Thyroid gland (tissue), 4 donors: ENCODE measurements around the gene CCR1. TPM values are rescaled to one million over a fixed set of nuclear protein-coding genes. Genes with fewer than 3 reads are reported as not detected.

Experiments
- DNase-seq, 2 donors: peaks; one replicate each; pipeline ENCODE4 v3.0.0-alpha.2; 2019
- H3K27ac ChIP-seq, 3 donors: fragments of 200-600 bp; sonication (generic); 1 replicate in 2 of 3; 2 replicates in 1 of 3; pipeline ENCODE4 v1.5.1; 2016 to 2019; ENCODE audit warnings: mild to moderate bottlenecking in 1 of 3, moderate library complexity in 1 of 3
- H3K27me3 ChIP-seq: fragments of 200-600 bp; sonication (generic); one replicate; pipeline ENCODE4 v1.5.1; 2019
- H3K36me3 ChIP-seq, 2 donors: fragments of 200-600 bp; sonication (generic); one replicate each; pipeline ENCODE4 v1.5.1; 2016 to 2019
- H3K4me1 ChIP-seq, 2 donors: fragments of 200-600 bp; sonication (generic); one replicate each; pipeline ENCODE4 v1.5.1; 2017 to 2019
- H3K4me3 ChIP-seq, 3 donors: fragments of 200-600 bp; sonication (generic); replicated peaks in 1 of 3; 1 replicate in 2 of 3; 2 replicates in 1 of 3; pipeline ENCODE4 v1.5.1; 2016; ENCODE audit warnings: mild to moderate bottlenecking in 1 of 3
- H3K9me3 ChIP-seq: fragments of 200-600 bp; sonication (generic); one replicate; pipeline ENCODE4 v1.5.1; 2017
- CTCF ChIP-seq, 6 experiments: fragments of 200-600 bp in 3 of 6; fragments of 450-650 bp in 3 of 6; sonication (generic) in 3 of 6; IDR thresholded peaks; one replicate each; pipeline ENCODE4 v1.5.1; 2016 to 2019; ENCODE audit warnings: antibody characterized with exemption in 6 of 6, mild to moderate bottlenecking in 2 of 6, inconsistent platforms in 1 of 6, moderate library complexity in 1 of 6
- POLR2A ChIP-seq, 2 donors: fragments of 450-650 bp; IDR thresholded peaks; one replicate each; pipeline ENCODE4 v1.6.1; 2017; ENCODE audit warnings: antibody characterized with exemption in 2 of 2, mild to moderate bottlenecking in 2 of 2, moderate library complexity in 1 of 2
- WGBS, 2 donors: methylation state at CpG; one replicate each; pipeline ENCODE4 v1.1.5; 2017; 5-methylcytosine and 5-hydroxymethylcytosine counted together
- intact Hi-C: fragments of 100-400 bp; cut with DNase I; formaldehyde crosslinking; loops from one replicate; pipeline ENCODE4 v1.15.1; 2023
- total RNA-seq, 4 donors: library from RNA; depleted of rRNA; stranded (reverse); fragments of >200 nt; gene quantifications; one replicate each; pipeline ENCODE4 v1.2.3, GENCODE V29; 2016

The CCR1 gene
- total RNA-seq, 4 donors from 2014 or later: 0.98 to 3.4 (median 2.3) TPM

GRCh38 chr3:46154311-46154710 is 53.8 kb downstream of the CCR1 start:
- 82 to 90% methylated on average over 1 of the region's 1 CpG for WGBS, 2 donors
- H3K36me3 ChIP-seq: no peaks in the 10 kb centered on the region
- no peak overlapping the region for H3K4me3 ChIP-seq
- no peak for DNase-seq
- no peak for TF ChIP-seq POLR2A (IDR thresholded peaks at IDR 0.05)
- no peak for TF ChIP-seq CTCF (IDR thresholded peaks at IDR 0.05)
- intact Hi-C loops: no loop called here
- no peaks in the 10 kb centered on the region for H3K4me1 ChIP-seq
- H3K27me3 ChIP-seq: no peaks in the 10 kb centered on the region
- no peak overlapping the region for H3K27ac ChIP-seq
- H3K9me3 ChIP-seq: no peaks in the 10 kb centered on the region

Other genes starting within 250 kb of the CCR1 start
- 10 to 100 TPM; 38.2 to 66.6 (median 50.5) TPM for gene FYCO1, start 212.5 kb downstream of the CCR1 start, total RNA-seq
- gene XCR1, start 180.8 kb downstream of the CCR1 start, total RNA-seq: not detected
- not detected for gene CCR3, start 34.1 kb upstream of the CCR1 start, total RNA-seq
- gene CCR2, start 145.8 kb upstream of the CCR1 start, total RNA-seq: 1 to 10 TPM in 3 of 4 donors, under 1 TPM in 1; 0.89 to 4.4 (median 1.8) TPM
- under 1 TPM in 3 of 4 donors, not detected in 1; 0.40 to 0.56 (median 0.49) TPM for gene CCR5, start 162.6 kb upstream of the CCR1 start, total RNA-seq
- 1 to 10 TPM in 1 of 4 donors, under 1 TPM in 3; 0.33 to 1.5 (median 0.81) TPM for gene CCRL2, start 198.9 kb upstream of the CCR1 start, total RNA-seq